Measurements from ENCODE around the gene ASTN2.

Gene ASTN2

DNA sequence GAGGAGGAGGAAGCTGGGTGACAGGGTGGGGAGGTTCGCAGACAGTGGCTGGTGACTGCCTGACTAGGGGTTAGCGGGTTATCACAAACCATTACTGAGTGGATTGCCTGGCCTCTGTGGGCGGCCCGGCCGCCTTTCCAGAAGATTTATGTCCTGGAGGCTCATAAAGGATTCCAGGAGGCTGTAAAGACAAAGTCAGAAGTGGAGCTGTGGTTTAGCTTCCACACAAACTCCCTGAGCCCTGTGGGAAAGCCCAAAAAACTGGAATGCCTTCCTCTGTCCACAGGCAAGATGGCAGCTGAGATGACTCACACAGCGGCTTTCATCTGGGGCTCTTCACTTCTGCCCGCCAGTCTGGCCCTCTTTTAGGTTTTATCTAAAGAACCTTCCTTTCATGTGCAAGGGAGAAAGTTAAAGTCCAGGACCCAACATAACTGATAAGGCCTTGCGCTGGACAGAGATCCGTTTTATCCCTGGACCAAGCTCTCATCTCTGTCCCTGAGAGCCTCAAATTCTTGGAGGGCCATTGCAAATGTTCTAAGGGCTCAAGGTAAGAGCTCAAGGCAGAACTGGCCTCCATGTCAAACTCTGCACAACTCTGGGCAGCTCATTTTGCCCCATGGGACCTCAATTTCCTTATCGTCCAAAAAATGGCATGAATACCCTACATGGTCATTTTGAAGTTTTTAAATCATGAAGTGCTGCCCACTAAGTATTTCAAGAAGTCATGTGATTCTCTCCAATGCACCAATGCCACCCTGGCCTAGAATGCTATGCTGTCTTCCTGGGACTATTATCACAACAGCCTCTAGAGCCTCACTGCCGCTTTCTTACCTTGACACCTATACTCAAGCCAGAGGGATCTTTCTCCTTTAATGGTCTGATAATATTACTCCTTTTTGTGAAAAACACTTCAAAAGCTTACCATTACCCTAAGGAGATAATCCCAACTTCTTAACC is 977.2 kb downstream of the ASTN2 start:
- H3K4me3 Mint-ChIP-seq = no peak overlapping the region
- DNase-seq = no peak
- peaks cover 0 to 1% of the 10 kb centered on the region in 2 donors for H3K9me3 Mint-ChIP-seq
- ATAC-seq (replicated peaks) = no peak
- H3K27me3 Mint-ChIP-seq = no peaks in the 10 kb centered on the region
- no peaks in the 10 kb centered on the region for H3K4me1 Mint-ChIP-seq (ENCODE audit: low read depth in 2 of 2)
- peaks cover 2% of the 10 kb centered on the region for H3K36me3 Mint-ChIP-seq (ENCODE audit: insufficient read depth)
- H3K27ac Mint-ChIP-seq = no peak overlapping the region

DNA sequence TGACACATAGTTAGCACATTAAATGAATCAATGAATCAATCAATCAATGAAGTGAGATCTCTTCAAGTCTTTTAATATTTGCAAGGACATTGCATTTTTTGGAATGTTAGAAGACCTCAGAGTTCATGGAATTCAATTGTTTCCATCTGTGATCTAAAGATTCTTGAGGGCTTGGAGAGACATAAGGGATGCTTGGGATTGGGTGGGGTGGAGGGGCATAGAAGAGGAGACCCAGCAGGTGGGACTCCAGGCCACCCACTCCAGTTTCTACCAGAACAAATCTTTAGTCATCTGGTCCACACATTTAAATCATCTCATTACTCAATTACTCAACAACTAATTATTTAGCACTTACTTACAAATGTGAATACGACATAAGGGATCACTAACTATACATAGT is 978.7 kb downstream of the ASTN2 start:
- Mint-ChIP-seq H3K27ac (no peak overlapping the region), H3K36me3 (ENCODE audit: insufficient read depth) (peaks cover 2% of the 10 kb centered on the region), H3K27me3 (no peaks in the 10 kb centered on the region), H3K9me3 (peaks cover 0 to 1% of the 10 kb centered on the region in 2 donors), H3K4me3 (no peak overlapping the region), H3K4me1 (ENCODE audit: low read depth in 2 of 2) (no peaks in the 10 kb centered on the region)
- DNase-seq = no peak
- no peak for ATAC-seq (replicated peaks)

DNA sequence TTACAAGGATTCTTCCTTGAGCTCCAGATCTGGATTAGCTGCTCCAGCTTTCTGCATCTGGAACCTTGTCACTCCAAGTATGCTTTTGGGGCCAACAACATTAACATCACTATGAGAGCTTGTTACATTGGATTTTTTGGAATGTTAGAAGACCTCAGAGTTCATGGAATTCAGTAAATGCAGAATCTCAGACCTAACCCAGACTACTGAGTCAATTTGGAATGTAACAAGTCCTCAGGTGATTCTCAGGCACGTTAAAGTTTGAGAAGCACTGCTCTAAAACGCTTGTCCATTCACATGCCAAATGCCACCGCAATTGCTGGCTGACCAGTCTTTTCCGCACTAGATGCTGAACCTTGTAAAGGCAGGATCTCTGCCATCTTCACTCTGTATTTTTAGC is 979.2 kb downstream of the ASTN2 start:
- DNase-seq (no peak), ATAC-seq (replicated peaks) (no peak)
- peaks cover 0 to 1% of the 10 kb centered on the region in 2 donors for H3K9me3 Mint-ChIP-seq
- no peak overlapping the region for H3K4me3 Mint-ChIP-seq
- H3K4me1 Mint-ChIP-seq (ENCODE audit: low read depth in 2 of 2) = no peaks in the 10 kb centered on the region
- no peaks in the 10 kb centered on the region for H3K27me3 Mint-ChIP-seq
- H3K36me3 Mint-ChIP-seq (ENCODE audit: insufficient read depth) = peaks cover 2% of the 10 kb centered on the region
- H3K27ac Mint-ChIP-seq = no peak overlapping the region

DNA sequence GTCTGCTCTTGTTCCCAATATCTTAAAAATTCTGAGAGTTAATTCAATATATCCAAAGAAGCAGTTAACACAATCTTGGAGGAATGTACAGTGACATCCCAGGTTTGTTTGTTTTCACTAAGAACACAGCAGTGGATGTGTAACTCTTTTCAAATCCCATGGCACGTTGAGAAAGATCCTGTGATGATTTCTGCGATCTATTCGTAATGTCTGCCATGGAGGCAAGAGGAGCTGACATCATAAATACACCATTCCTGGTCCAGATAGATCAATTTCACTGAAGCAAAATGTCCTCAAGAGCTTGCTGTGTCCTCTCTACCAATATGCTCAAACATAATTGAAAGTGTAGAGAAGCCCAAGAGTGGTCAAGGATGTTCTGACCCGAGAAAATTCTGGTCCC is 980.5 kb downstream of the ASTN2 start:
- ATAC-seq (replicated peaks) (no peak), DNase-seq (no peak)
- H3K4me1 Mint-ChIP-seq (ENCODE audit: low read depth in 2 of 2) = no peaks in the 10 kb centered on the region
- H3K27me3 Mint-ChIP-seq = no peaks in the 10 kb centered on the region
- H3K27ac Mint-ChIP-seq = no peak overlapping the region
- peaks cover 2% of the 10 kb centered on the region for H3K36me3 Mint-ChIP-seq (ENCODE audit: insufficient read depth)
- no peak overlapping the region for H3K4me3 Mint-ChIP-seq
- H3K9me3 Mint-ChIP-seq = no peaks in the 10 kb centered on the region

DNA sequence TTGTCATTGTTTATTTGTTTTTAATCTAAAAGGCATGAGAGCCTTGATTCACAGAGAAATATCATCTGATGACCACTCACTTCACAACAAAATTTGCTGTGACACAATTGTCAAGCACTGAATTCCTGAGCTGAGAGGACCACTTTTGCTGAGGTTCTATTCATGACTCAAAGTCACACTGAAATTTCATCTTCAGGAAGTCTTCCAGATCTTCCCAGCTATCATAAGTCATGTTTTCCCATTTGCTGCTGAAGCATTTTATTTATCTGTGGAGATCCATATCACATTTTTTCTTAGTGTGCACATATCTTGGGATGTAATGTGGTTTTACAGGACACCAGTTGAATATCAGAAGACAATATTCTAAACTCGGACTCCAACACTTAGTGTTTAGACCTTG is 982.8 kb downstream of the ASTN2 start:
- Mint-ChIP-seq H3K4me3 (no peak overlapping the region), H3K36me3 (ENCODE audit: insufficient read depth) (peaks cover 2% of the 10 kb centered on the region), H3K27ac (no peak overlapping the region), H3K9me3 (no peaks in the 10 kb centered on the region), H3K4me1 (ENCODE audit: low read depth in 2 of 2) (no peaks in the 10 kb centered on the region), H3K27me3 (no peaks in the 10 kb centered on the region)
- ATAC-seq (replicated peaks) = no peak
- no peak for DNase-seq

DNA sequence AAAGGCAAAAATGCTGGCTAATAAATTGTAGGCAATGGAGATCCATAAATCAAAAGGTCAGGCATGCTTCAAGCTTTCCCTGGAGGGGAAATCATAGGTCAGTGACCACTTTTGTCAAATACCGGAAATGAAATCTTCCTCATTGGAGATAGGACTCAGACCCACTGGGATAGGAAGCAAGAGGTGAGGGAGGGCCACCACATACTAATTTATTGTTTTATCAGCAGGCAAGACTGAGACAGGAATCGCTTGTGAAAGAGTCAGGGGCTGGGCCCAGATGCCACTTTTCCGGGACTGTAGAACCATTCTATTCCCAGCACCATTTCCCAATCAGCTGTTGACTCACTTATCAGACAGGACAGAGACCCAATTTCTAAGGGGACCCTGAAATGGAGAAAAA is 984.0 kb downstream of the ASTN2 start:
- no peaks in the 10 kb centered on the region for H3K27me3 Mint-ChIP-seq
- H3K4me3 Mint-ChIP-seq = no peak overlapping the region
- H3K36me3 Mint-ChIP-seq (ENCODE audit: insufficient read depth) = no peaks in the 10 kb centered on the region
- H3K27ac Mint-ChIP-seq = no peak overlapping the region
- DNase-seq (no peak), ATAC-seq (replicated peaks) (no peak)
- H3K4me1 Mint-ChIP-seq (ENCODE audit: low read depth in 2 of 2) = no peaks in the 10 kb centered on the region
- H3K9me3 Mint-ChIP-seq = no peaks in the 10 kb centered on the region

DNA sequence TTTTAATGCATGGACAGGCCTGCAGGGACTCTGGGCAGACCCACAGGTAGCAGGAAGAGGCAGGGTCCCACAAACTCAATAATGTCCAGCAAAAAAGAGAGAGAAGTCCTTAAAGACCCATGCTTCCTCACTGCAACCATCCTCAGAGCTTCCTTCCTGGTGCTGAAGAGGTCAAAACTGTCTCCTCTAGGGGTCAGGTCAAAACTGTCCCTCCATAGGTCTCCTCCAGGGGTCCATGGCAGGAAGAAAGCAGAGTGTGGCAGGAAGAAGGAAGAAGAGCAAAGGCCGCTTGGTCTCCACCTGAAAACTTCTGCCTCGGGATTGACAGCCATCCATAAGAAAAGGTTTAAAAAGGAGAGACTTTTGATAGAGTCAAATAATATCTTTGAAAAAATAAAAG is 989.6 kb downstream of the ASTN2 start:
- Mint-ChIP-seq H3K9me3 (no peaks in the 10 kb centered on the region), H3K4me3 (no peak overlapping the region), H3K27ac (no peak overlapping the region), H3K36me3 (ENCODE audit: insufficient read depth) (no peaks in the 10 kb centered on the region), H3K4me1 (ENCODE audit: low read depth in 2 of 2) (no peaks in the 10 kb centered on the region), H3K27me3 (no peaks in the 10 kb centered on the region)
- no peak for ATAC-seq (replicated peaks)
- DNase-seq = no peak

DNA sequence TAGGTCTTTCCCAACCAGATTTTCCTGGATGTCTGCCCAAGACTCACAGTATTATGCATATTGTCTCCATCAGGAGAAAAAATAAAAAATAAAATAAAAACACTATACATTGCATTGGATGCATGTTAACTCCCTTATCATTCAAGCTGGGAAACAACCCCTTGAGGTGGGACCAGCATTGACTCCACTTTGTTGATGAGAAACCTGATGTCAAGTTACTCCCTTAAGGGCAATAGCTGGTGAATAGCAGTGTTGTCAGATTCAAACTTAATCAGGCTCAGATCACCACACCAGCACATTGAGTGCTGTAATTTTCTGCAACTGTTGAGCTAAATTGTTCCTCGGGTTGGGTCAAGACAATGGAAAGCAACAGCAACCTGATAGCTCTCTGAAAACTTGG is 991.7 kb downstream of the ASTN2 start:
- no peaks in the 10 kb centered on the region for H3K9me3 Mint-ChIP-seq
- H3K27me3 Mint-ChIP-seq = no peaks in the 10 kb centered on the region
- ATAC-seq (replicated peaks) (no peak), DNase-seq (no peak)
- no peak overlapping the region for H3K27ac Mint-ChIP-seq
- H3K4me1 Mint-ChIP-seq (ENCODE audit: low read depth in 2 of 2) = no peaks in the 10 kb centered on the region
- H3K36me3 Mint-ChIP-seq (ENCODE audit: insufficient read depth) = no peaks in the 10 kb centered on the region
- no peak overlapping the region for H3K4me3 Mint-ChIP-seq

DNA sequence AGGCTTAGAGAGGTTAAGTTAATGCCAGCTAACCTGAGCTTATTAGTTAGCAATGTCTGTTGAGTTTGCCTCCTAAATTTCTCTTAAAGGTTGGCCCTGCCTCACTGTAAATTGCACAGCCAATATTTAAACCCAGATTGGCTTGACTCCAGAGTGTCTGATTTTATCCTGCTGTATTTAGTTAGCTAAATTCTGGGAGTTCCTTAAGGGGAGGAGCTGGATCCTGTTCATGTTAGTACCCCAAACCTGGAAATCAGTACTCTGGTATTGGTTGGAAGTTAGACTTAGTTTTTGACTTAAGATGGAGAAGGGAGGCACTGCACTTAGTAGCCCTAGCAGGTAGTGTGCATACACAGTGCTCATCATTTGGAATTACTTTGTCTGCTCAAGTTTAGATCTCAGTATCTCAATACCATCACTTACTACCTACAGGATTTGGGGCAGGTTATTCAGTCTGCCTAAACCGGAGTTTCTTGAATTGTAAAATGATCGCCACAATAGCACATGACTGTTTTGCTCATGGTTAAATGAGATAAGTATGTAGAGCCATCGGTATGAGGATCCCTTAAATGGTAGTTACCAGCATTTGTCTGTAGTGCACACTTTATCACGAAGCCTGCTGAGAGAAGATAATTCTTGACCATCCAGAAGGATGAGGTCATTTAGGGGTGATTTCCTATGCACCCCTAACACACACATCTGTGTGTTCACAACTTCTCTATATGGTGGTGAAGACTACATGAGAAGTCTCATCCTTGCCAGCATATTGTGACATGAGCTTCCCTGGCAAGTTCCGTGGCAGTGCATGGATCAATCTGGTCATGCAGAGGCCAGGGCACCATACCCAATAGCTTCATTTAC is 992.5 kb downstream of the ASTN2 start:
- ATAC-seq (replicated peaks) = no peak
- H3K9me3 Mint-ChIP-seq = no peaks in the 10 kb centered on the region
- no peaks in the 10 kb centered on the region for H3K27me3 Mint-ChIP-seq
- no peak overlapping the region for H3K27ac Mint-ChIP-seq
- H3K36me3 Mint-ChIP-seq (ENCODE audit: insufficient read depth) = no peaks in the 10 kb centered on the region
- H3K4me3 Mint-ChIP-seq = no peak overlapping the region
- DNase-seq = no peak
- H3K4me1 Mint-ChIP-seq (ENCODE audit: low read depth in 2 of 2) = no peaks in the 10 kb centered on the region

DNA sequence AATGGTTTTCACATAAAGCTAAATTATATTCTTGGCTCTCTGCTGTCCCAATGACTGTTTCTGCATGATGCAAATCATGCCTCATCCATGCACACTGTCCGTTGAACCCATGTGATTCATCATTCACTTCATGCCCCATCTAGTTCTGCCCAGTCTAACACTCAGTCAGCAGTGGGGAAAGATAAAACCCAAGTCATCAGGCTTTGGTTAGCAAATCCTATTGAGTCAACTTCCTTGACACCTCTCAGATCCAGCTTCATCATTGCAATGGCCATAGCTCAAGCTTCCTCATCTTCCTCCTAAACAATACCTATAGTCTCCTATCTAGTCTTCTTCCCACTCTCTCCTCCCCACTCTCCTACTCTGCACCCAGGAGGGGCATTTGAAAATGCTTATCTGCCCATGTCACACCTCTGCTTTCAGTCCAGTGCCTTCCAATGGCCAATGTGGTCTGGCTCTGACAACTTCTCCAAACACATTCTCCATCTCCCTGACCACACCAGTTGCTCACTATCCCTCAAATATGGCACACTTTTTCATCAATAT is 993.8 kb downstream of the ASTN2 start:
- H3K27me3 Mint-ChIP-seq = no peaks in the 10 kb centered on the region
- no peaks in the 10 kb centered on the region for H3K36me3 Mint-ChIP-seq (ENCODE audit: insufficient read depth)
- no peak overlapping the region for H3K27ac Mint-ChIP-seq
- ATAC-seq (replicated peaks) (no peak), DNase-seq (no peak)
- H3K4me1 Mint-ChIP-seq (ENCODE audit: low read depth in 2 of 2) = no peaks in the 10 kb centered on the region
- H3K9me3 Mint-ChIP-seq = no peaks in the 10 kb centered on the region
- no peak overlapping the region for H3K4me3 Mint-ChIP-seq

DNA sequence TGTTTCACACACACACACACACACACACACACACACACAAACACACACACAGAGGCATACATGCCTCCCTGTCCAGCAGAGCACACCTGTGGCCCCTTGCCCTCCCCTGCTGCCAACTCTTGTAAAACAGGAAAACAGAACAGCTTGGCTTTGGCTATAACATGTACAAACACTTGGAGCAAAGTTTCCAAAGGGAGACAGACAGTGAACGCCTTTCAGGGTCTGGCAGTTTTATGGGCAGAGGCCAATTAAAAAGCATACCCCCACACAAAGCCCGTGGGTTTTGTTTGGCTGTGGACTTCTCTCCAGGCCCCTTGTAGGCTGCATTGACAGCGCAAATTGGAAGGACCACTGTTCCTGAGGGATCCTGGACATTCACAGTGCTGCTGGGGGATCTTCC is 995.7 kb downstream of the ASTN2 start:
- Mint-ChIP-seq H3K36me3 (ENCODE audit: insufficient read depth) (no peaks in the 10 kb centered on the region), H3K27ac (no peak overlapping the region), H3K4me1 (ENCODE audit: low read depth in 2 of 2) (no peaks in the 10 kb centered on the region), H3K9me3 (no peaks in the 10 kb centered on the region), H3K27me3 (no peaks in the 10 kb centered on the region), H3K4me3 (no peak overlapping the region)
- ATAC-seq (replicated peaks) (no peak), DNase-seq (no peak)

DNA sequence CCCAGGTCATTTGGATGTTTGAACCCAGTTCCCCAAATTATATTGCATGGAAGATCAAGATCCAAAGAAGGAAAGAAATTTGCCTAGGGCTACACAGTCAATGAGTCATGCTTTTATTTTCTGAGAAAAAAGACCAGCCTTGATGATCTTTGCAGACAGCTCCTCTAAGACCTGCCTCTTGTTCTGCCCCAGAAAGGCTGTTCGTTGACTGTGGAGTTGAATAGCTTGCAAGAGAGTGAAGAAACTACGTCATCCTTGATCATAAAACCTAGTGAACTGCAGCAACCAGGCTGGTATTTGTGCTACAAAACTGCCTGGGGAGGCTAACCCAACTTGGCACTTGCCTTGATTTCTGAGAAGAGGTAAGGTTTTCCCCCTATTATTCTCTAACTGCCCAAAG is 997.4 kb downstream of the ASTN2 start:
- no peak for ATAC-seq (replicated peaks)
- Mint-ChIP-seq H3K27me3 (no peaks in the 10 kb centered on the region), H3K36me3 (ENCODE audit: insufficient read depth) (no peaks in the 10 kb centered on the region)

DNA sequence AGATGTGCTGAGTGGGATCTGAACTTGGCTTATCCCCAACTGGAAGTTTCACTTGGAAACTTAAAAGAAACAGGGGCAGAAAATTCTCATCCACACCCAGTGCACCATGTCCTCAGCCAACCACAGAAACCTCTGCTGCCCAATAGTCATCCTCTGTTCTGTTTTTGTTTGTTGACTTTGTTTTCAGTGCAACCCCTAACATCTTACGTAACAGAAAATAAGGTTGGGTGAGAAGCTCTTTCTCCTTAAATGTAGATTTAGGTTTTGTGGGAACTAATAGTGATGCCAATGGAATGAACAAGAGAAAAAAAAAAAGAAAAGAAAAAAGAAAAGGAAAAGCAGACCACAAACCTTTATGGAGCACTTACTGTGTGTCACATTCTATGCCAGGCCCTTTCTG is 998.4 kb downstream of the ASTN2 start:
- H3K4me3 Mint-ChIP-seq = no peak overlapping the region
- DNase-seq = no peak
- no peaks in the 10 kb centered on the region for H3K27me3 Mint-ChIP-seq
- no peak for ATAC-seq (replicated peaks)
- no peaks in the 10 kb centered on the region for H3K36me3 Mint-ChIP-seq (ENCODE audit: insufficient read depth)
- H3K9me3 Mint-ChIP-seq = no peaks in the 10 kb centered on the region
- H3K4me1 Mint-ChIP-seq (ENCODE audit: low read depth in 2 of 2) = no peaks in the 10 kb centered on the region
- H3K27ac Mint-ChIP-seq = no peak overlapping the region

More for the DNA sequence above, 997.4 kb downstream of the ASTN2 start:
- H3K27ac Mint-ChIP-seq = no peak overlapping the region
- no peak overlapping the region for H3K4me3 Mint-ChIP-seq
- H3K4me1 Mint-ChIP-seq (ENCODE audit: low read depth in 2 of 2) = no peaks in the 10 kb centered on the region
- DNase-seq = no peak
- H3K9me3 Mint-ChIP-seq = no peaks in the 10 kb centered on the region
